HepG2 (cell line): ENCODE results near the gene TLE5. TPM values are rescaled to one million over a fixed set of nuclear protein-coding genes. Genes with fewer than 3 reads are reported as not detected.

ENCODE experiments used
- ATF7-NPFF ChIP-seq: sonication (generic); formaldehyde crosslinking; IDR thresholded peaks from 2 replicates; pipeline ENCODE4 v1.8.1; 2023; ENCODE audit warnings: mild to moderate bottlenecking, low read depth, missing genetic modification reagents, moderate library complexity
- BCL6 ChIP-seq: IDR thresholded peaks from 2 replicates; pipeline ENCODE4 v1.6.1; 2016; ENCODE audit warnings: missing genetic modification reagents, missing compliant biosample characterization
- ELF1 ChIP-seq: sonication (generic); formaldehyde crosslinking; IDR thresholded peaks from 2 replicates; pipeline ENCODE4 v1.4.0; 2020; ENCODE audit warnings: missing genetic modification reagents
- ELF4 ChIP-seq: sonication (generic); formaldehyde crosslinking; IDR thresholded peaks from 2 replicates; pipeline ENCODE4 v1.5.0; 2020; ENCODE audit warnings: missing genetic modification reagents, mild to moderate bottlenecking, moderate library complexity, borderline replicate concordance
- GLI4 ChIP-seq: sonication (generic); formaldehyde crosslinking; IDR thresholded peaks from 2 replicates; pipeline ENCODE4 v1.5.1; 2020; ENCODE audit warnings: missing genetic modification reagents, mild to moderate bottlenecking, moderate library complexity, borderline replicate concordance
- MYC ChIP-seq: sonication (generic); formaldehyde crosslinking; IDR thresholded peaks from 2 replicates; pipeline ENCODE4 v1.9.0; 2021; ENCODE audit warnings: missing genetic modification reagents, borderline replicate concordance
- NKX3-1 ChIP-seq: sonication (generic); formaldehyde crosslinking; IDR thresholded peaks from 2 replicates; pipeline ENCODE4 v1.5.0; 2020; ENCODE audit warnings: missing genetic modification reagents
- RCOR2 ChIP-seq: IDR thresholded peaks from 2 replicates; pipeline ENCODE4 v1.6.1; 2016; ENCODE audit warnings: missing biosample characterization, missing genetic modification reagents
- SAFB2 ChIP-seq: sonication (generic); formaldehyde crosslinking; IDR thresholded peaks from 2 replicates; pipeline ENCODE4 v1.5.1; 2020; ENCODE audit warnings: missing genetic modification reagents, low read depth, mild to moderate bottlenecking, borderline replicate concordance
- SALL1 ChIP-seq: sonication (generic); formaldehyde crosslinking; IDR thresholded peaks from 2 replicates; pipeline ENCODE4 v1.8.0; 2022; ENCODE audit warnings: mild to moderate bottlenecking, missing genetic modification reagents
- SMC3 ChIP-seq: IDR thresholded peaks from 2 replicates; pipeline ENCODE4 v1.6.1; 2011; ENCODE audit warnings: low read length, improper control_type of control experiment
- SOX5 ChIP-seq: IDR thresholded peaks from 2 replicates; pipeline ENCODE4 v1.6.1; 2016; ENCODE audit warnings: borderline replicate concordance
- SP1 ChIP-seq, 2 experiments: fragments of 450-650 bp in 1 of 2; sonication (generic) in 1 of 2; formaldehyde crosslinking in 1 of 2; IDR thresholded peaks; 2 replicates each; pipeline versions ENCODE4 v1.4.0 to v1.6.1; 2016 to 2020; ENCODE audit warnings: missing genetic modification reagents in 1 of 2
- TCF7L2 ChIP-seq: IDR thresholded peaks from 2 replicates; pipeline ENCODE4 v1.6.1; 2011; ENCODE audit warnings: mild to moderate bottlenecking, low read depth, low read length, moderate library complexity
- ZFAT ChIP-seq: sonication (generic); formaldehyde crosslinking; conservative IDR thresholded peaks from 2 replicates; pipeline ENCODE4 v1.8.1; 2023; ENCODE audit warnings: missing genetic modification reagents, inconsistent platforms
- ZIK1 ChIP-seq: sonication (generic); formaldehyde crosslinking; IDR thresholded peaks from 2 replicates; pipeline ENCODE4 v1.5.0; 2020; ENCODE audit warnings: mild to moderate bottlenecking, low read depth, missing genetic modification reagents, borderline replicate concordance
- ZNF329 ChIP-seq: sonication (generic); formaldehyde crosslinking; IDR thresholded peaks from 2 replicates; pipeline ENCODE4 v1.9.0; 2021; ENCODE audit warnings: low read depth, mild to moderate bottlenecking, missing genetic modification reagents
- ZNF460 ChIP-seq: sonication (generic); formaldehyde crosslinking; IDR thresholded peaks from 2 replicates; pipeline ENCODE4 v1.5.1; 2020; ENCODE audit warnings: missing genetic modification reagents, mild to moderate bottlenecking, borderline replicate concordance
- ZNF777 ChIP-seq: sonication (generic); formaldehyde crosslinking; IDR thresholded peaks from 2 replicates; pipeline ENCODE4 v1.4.0; 2020; ENCODE audit warnings: missing genetic modification reagents
- ZNF788 ChIP-seq: sonication (generic); formaldehyde crosslinking; IDR thresholded peaks from 2 replicates; pipeline ENCODE4 v1.5.0; 2020; ENCODE audit warnings: mild to moderate bottlenecking, missing genetic modification reagents, borderline replicate concordance
- ZNF878 ChIP-seq: sonication (generic); formaldehyde crosslinking; IDR thresholded peaks from 2 replicates; pipeline ENCODE4 v1.8.1; 2023; ENCODE audit warnings: mild to moderate bottlenecking, missing genetic modification reagents, moderate library complexity
- polyA plus RNA-seq, 8 experiments: library from polyadenylated mRNA; depleted of rRNA in 3 of 8; stranded (reverse) in 7 of 8; unstranded in 1 of 8; fragments of >200 nt; fragmentation: Illumina TruSeq in 4 of 8; extraction: Trizol in 4 of 8; gene quantifications; 2 replicates each; pipeline versions ENCODE4 v1.2.1 to v1.2.3, GENCODE V29; 2011 to 2016; ENCODE audit warnings: low read depth in 4 of 8, missing spikeins in 1 of 8, mixed read lengths in 1 of 8; ENCODE audit not compliant: insufficient read depth in 1 of 8
- total RNA-seq, 5 experiments: library from RNA; depleted of rRNA; stranded (reverse); fragments of >200 nt; fragmentation: Illumina TruSeq; extraction: Trizol; gene quantifications; 2 replicates each; pipeline ENCODE4 v1.2.3, GENCODE V29; 2016; ENCODE audit warnings: low read depth in 1 of 5
- TF ChIP-seq, protein P1 (sequence below): conservative IDR thresholded peaks from 2 replicates; pipeline ENCODE4 v1.6.1; 2018; ENCODE audit warnings: missing genetic modification reagents
- TF ChIP-seq, protein P2 (sequence below): sonication (generic); IDR thresholded peaks from 2 replicates; pipeline ENCODE4 v1.6.1; 2016; ENCODE audit warnings: low read depth, borderline replicate concordance
- TF ChIP-seq, protein P3 (sequence below): fragments of 450-650 bp; IDR thresholded peaks from 2 replicates; pipeline ENCODE4 v1.6.1; 2016
- TF ChIP-seq, protein P4 (sequence below): sonication (generic); formaldehyde crosslinking; IDR thresholded peaks from 2 replicates; pipeline ENCODE4 v1.9.0; 2021; ENCODE audit warnings: missing genetic modification reagents, borderline replicate concordance

Gene TLE5
- total and polyA plus RNA-seq, 2 of the 13 experiments (the other 11 are each of a cell fraction or from before 2014, with no cell fraction given) = 62.8 to 189 TPM

DNA sequence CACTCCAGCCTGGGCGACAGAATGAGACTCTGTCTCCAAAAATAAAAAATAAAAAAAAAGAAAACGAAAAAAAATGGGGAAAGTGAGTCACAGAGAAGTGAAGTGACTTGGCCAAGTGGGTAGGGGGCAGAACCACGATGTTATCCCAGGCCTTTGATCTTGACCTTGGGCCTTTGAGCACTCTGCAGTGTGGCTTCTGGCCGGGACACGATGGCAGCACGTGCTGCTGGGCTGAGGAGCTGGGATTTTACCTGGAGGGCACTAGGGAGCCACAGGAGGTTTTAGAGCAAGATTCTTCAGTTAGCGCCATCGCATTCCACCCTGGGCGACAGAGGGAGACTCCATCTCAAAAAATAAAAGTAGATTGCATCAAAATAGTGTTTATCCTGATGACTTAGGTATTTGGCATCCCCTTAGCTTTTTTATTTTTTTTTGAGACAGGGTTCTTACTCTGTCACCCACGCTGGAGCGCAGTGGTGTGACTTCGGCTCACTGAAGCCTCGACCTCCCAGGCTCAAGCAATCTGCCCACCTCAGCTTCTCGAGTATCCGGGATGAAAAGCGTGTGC lies 4.3 kb upstream of the TLE5 start (continued):
- TF ChIP-seq ZIK1 (CRISPR knock-in tag) (no peak), ZNF788 (CRISPR knock-in tag) (peak; percentile 62; the same call in 1 of the 2 replicates), SALL1 (peak; percentile 35; the same call in 1 of the 2 replicates), ZNF329 (CRISPR knock-in tag) (no peak), SP1 (IDR thresholded peaks at IDR 0.05) (no peak), SP1 (CRISPR knock-in tag; IDR thresholded peaks at IDR 0.05) (no peak), RCOR2 (CRISPR knock-in tag) (no peak), MYC (CRISPR knock-in tag) (peak; percentile 81), ZNF777 (CRISPR knock-in tag) (no peak), BCL6 (CRISPR knock-in tag) (peak; percentile 46; the same call in 1 of the 2 replicates), NKX3-1 (CRISPR knock-in tag) (no peak), GLI4 (CRISPR knock-in tag) (no peak), ZNF460 (CRISPR knock-in tag) (no peak), ZFAT (CRISPR knock-in tag) (no peak), ELF1 (no peak), SOX5 (CRISPR knock-in tag) (peak; percentile 41; the same call in 1 of the 2 replicates), SMC3 (no peak), SAFB2 (no peak), ATF7-NPFF (CRISPR knock-in tag) (no peak), ELF4 (CRISPR knock-in tag) (peak; percentile 64; the same call in 1 of the 2 replicates), ZNF878 (CRISPR knock-in tag) (0 out of 2 replicates have a peak, but pooled peaks have one; percentile 2), TCF7L2 (no peak)
- TF ChIP-seq, protein P1, sequence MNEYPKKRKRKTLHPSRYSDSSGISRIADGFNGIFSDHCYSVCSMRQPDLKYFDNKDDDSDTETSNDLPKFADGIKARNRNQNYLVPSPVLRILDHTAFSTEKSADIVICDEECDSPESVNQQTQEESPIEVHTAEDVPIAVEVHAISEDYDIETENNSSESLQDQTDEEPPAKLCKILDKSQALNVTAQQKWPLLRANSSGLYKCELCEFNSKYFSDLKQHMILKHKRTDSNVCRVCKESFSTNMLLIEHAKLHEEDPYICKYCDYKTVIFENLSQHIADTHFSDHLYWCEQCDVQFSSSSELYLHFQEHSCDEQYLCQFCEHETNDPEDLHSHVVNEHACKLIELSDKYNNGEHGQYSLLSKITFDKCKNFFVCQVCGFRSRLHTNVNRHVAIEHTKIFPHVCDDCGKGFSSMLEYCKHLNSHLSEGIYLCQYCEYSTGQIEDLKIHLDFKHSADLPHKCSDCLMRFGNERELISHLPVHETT (CRISPR knock-in tag) = no peak
- TF ChIP-seq, protein P2, sequence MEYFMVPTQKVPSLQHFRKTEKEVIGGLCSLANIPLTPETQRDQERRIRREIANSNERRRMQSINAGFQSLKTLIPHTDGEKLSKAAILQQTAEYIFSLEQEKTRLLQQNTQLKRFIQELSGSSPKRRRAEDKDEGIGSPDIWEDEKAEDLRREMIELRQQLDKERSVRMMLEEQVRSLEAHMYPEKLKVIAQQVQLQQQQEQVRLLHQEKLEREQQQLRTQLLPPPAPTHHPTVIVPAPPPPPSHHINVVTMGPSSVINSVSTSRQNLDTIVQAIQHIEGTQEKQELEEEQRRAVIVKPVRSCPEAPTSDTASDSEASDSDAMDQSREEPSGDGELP = no peak
- TF ChIP-seq, protein P3, sequence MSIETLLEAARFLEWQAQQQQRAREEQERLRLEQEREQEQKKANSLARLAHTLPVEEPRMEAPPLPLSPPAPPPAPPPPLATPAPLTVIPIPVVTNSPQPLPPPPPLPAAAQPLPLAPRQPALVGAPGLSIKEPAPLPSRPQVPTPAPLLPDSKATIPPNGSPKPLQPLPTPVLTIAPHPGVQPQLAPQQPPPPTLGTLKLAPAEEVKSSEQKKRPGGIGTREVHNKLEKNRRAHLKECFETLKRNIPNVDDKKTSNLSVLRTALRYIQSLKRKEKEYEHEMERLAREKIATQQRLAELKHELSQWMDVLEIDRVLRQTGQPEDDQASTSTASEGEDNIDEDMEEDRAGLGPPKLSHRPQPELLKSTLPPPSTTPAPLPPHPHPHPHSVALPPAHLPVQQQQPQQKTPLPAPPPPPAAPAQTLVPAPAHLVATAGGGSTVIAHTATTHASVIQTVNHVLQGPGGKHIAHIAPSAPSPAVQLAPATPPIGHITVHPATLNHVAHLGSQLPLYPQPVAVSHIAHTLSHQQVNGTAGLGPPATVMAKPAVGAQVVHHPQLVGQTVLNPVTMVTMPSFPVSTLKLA = no peak
- TF ChIP-seq, protein P4, sequence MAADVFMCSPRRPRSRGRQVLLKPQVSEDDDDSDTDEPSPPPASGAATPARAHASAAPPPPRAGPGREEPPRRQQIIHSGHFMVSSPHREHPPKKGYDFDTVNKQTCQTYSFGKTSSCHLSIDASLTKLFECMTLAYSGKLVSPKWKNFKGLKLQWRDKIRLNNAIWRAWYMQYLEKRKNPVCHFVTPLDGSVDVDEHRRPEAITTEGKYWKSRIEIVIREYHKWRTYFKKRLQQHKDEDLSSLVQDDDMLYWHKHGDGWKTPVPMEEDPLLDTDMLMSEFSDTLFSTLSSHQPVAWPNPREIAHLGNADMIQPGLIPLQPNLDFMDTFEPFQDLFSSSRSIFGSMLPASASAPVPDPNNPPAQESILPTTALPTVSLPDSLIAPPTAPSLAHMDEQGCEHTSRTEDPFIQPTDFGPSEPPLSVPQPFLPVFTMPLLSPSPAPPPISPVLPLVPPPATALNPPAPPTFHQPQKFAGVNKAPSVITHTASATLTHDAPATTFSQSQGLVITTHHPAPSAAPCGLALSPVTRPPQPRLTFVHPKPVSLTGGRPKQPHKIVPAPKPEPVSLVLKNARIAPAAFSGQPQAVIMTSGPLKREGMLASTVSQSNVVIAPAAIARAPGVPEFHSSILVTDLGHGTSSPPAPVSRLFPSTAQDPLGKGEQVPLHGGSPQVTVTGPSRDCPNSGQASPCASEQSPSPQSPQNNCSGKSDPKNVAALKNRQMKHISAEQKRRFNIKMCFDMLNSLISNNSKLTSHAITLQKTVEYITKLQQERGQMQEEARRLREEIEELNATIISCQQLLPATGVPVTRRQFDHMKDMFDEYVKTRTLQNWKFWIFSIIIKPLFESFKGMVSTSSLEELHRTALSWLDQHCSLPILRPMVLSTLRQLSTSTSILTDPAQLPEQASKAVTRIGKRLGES = peak; percentile 91
